ENCODE measurements around the gene MAP3K12. TPM values are rescaled to one million over a fixed set of nuclear protein-coding genes. Genes with fewer than 3 reads are reported as not detected.

MAP3K12 gene
- total and polyA plus RNA-seq, 2 of the 4 experiments (the other 2 are of a cell fraction) = 29.0 to 52.5 TPM

GRCh38 chr12:53539526-53539925 is 40.3 kb upstream of the MAP3K12 start:
- no peak overlapping the region for H2AK9ac ChIP-seq (replicated peaks; ENCODE audit: low read depth, low read length, poor library complexity)
- no peaks in the 10 kb centered on the region for H4K20me1 ChIP-seq (ENCODE audit: insufficient read depth, low read length)
- no peak for TF ChIP-seq RAD21 (IDR thresholded peaks at IDR 0.05; ENCODE audit: low read length)
- TF ChIP-seq MAZ (IDR thresholded peaks at IDR 0.05; ENCODE audit: borderline replicate concordance, low read depth, low read length) = no peak
- TF ChIP-seq MXI1 (IDR thresholded peaks at IDR 0.05; ENCODE audit: borderline replicate concordance, low read depth, low read length) = no peak
- TF ChIP-seq RFX5 (IDR thresholded peaks at IDR 0.05; ENCODE audit: low read depth, low read length) = no peak
- no peak for TF ChIP-seq ELK1 (IDR thresholded peaks at IDR 0.05; ENCODE audit: borderline replicate concordance, low read depth, low read length)
- TF ChIP-seq MAFK (IDR thresholded peaks at IDR 0.05; ENCODE audit: low read depth, low read length) = no peak
- TF ChIP-seq RCOR1 (IDR thresholded peaks at IDR 0.05; ENCODE audit: insufficient replicate concordance, low read length) = no peak
- no peak for TF ChIP-seq POLR2A (IDR thresholded peaks at IDR 0.05; ENCODE audit: low read depth, low read length)
- ChIA-PET POLR2A (ENCODE audit: unreplicated experiment) (no interaction called here), CTCF (interaction anchor here (1.6 kb wide), 1 partner anchor 136 kb away, joined by 4 read pairs; the partner anchor contains the start of gene ATP5MC2)
- no peak overlapping the region for H3K27ac ChIP-seq (ENCODE audit: insufficient read depth, low read length)
- WGBS, 2 experiments (ENCODE audit: extremely low coverage in 2 of 2, insufficient read length in 1 of 2) = no CpG with 5 or more reads among the region's 3 CpGs
- H3K18ac ChIP-seq (ENCODE audit: low read depth, low read length) = no peak overlapping the region
- no peak overlapping the region for H3K4me2 ChIP-seq (ENCODE audit: low read depth, low read length)
- no peak overlapping the region for H2AFZ ChIP-seq (replicated peaks; ENCODE audit: low read length, poor library complexity)
- H4K8ac ChIP-seq (ENCODE audit: low read depth in 2 of 2, low read length in 2 of 2) = no peak overlapping the region
- no peaks in the 10 kb centered on the region for H3K9me3 ChIP-seq (ENCODE audit: control insufficient read depth, insufficient read depth, low read length)
- H2BK5ac ChIP-seq (ENCODE audit: low read depth, low read length, poor library complexity, severe bottlenecking) = no peak overlapping the region
- intact Hi-C loops (cut with micrococcal nuclease) (no loop called here), dilution Hi-C loops (cut with HindIII; ENCODE audit: low sequenced_read_pairs, unreplicated experiment) (no loop called here), in situ Hi-C loops (cut with MboI; ENCODE audit: low sequenced_read_pairs) (no loop called here)
- H3K9ac ChIP-seq (ENCODE audit: low read depth, low read length) = no peak overlapping the region
- no peak overlapping the region for H4K5ac ChIP-seq (ENCODE audit: low read depth, low read length)
- H2AK5ac ChIP-seq (ENCODE audit: low read depth, low read length) = no peak overlapping the region
- no peak overlapping the region for H2BK120ac ChIP-seq (ENCODE audit: low read depth, low read length)
- peaks cover 2% of the 10 kb centered on the region; the same call in 1 of the 2 replicates for H3K4me1 ChIP-seq (ENCODE audit: control insufficient read depth, insufficient read depth, low read length)
- H3K14ac ChIP-seq (replicated peaks; ENCODE audit: low read depth, low read length) = no peak overlapping the region
- DNase-seq (no peak), ATAC-seq (ENCODE audit: low read depth) (no peak)
- no peak overlapping the region for H2BK20ac ChIP-seq (ENCODE audit: low read depth, low read length)
- no peak overlapping the region for H3K4ac ChIP-seq (ENCODE audit: low read depth, low read length)
- H3K56ac ChIP-seq (ENCODE audit: extremely low read depth, insufficient read depth, low read length) = no peak overlapping the region
- no peak overlapping the region for H2BK15ac ChIP-seq (ENCODE audit: low read depth, low read length)
- peaks cover 21% of the 10 kb centered on the region for H3K36me3 ChIP-seq (ENCODE audit: control insufficient read depth, insufficient read depth, low read length)
- H4K91ac ChIP-seq (ENCODE audit: insufficient read depth, low read depth, low read length) = no peak overlapping the region
- no peaks in the 10 kb centered on the region for H3K27me3 ChIP-seq (ENCODE audit: control insufficient read depth, insufficient read depth, low read length)
- H3K79me1 ChIP-seq (ENCODE audit: low read depth in 1 of 2, low read length in 2 of 2) = peaks cover 0 to 3% of the 10 kb centered on the region in 2 experiments; a peak in 2 of 4 replicates
- BruUV-seq (replicated peaks) = no TSS peak
- H3K4me3 ChIP-seq (ENCODE audit: insufficient read depth, low read depth, low read length) = no peak overlapping the region
- H3K9me1 ChIP-seq (ENCODE audit: insufficient read depth, low read length) = no peaks in the 10 kb centered on the region
- no peak overlapping the region for H3K23ac ChIP-seq (ENCODE audit: low read depth, low read length)

Data from IMR-90 (cell line).